ENCODE results near the gene MOK. TPM values are rescaled to one million over a fixed set of nuclear protein-coding genes. Genes with fewer than 3 reads are reported as not detected.
A peak's percentile ranks its signal among the peaks of the same experiment; 100 is the strongest.

The MOK gene
- total RNA-seq, 1 experiment from 2014 or later: 2.8 TPM

- no peak overlapping the region for H3K4ac ChIP-seq (ENCODE audit: low read depth, low read length)
- Mint-ChIP-seq H3K27me3 (ENCODE audit: low read depth) (no peaks in the 10 kb centered on the region), H3K9me3 (peaks cover 0 to 5% of the 10 kb centered on the region in 2 experiments; a peak in 1 of 5 replicates), H3K4me1 (no peaks in the 10 kb centered on the region; a peak in 1 of 4 replicates), H3K4me3 (no peak overlapping the region), H3K36me3 (ENCODE audit: insufficient read depth in 1 of 3, low read depth in 3 of 3) (no peaks in the 10 kb centered on the region), H3K27ac (no peak overlapping the region)
- H3K27me3 ChIP-seq (ENCODE audit: insufficient read depth, low read length): no peaks in the 10 kb centered on the region
- H2AK5ac ChIP-seq (ENCODE audit: insufficient read length, low read length): no peak overlapping the region
- no peak overlapping the region for H3K14ac ChIP-seq (ENCODE audit: insufficient read depth, low read length)
- no peaks in the 10 kb centered on the region for H3K9me3 ChIP-seq (ENCODE audit: control insufficient read depth, low read depth, low read length)
- no peaks in the 10 kb centered on the region for H3K23me2 ChIP-seq (ENCODE audit: insufficient read length, low read depth, low read length, poor library complexity, severe bottlenecking)
- H3K18ac ChIP-seq (ENCODE audit: insufficient read length, low read depth, low read length): no peak overlapping the region
- no peak overlapping the region for H2AFZ ChIP-seq (ENCODE audit: low read length)
- H2BK120ac ChIP-seq (ENCODE audit: low read depth, low read length, poor library complexity, severe bottlenecking): no peak overlapping the region
- H3K79me2 ChIP-seq (ENCODE audit: insufficient read depth, low read length): no peaks in the 10 kb centered on the region
- no peak overlapping the region for H3K27ac ChIP-seq (ENCODE audit: insufficient read length, low read depth, low read length)
- H4K91ac ChIP-seq (ENCODE audit: insufficient read length, low read depth, low read length): no peak overlapping the region
- no peak overlapping the region for H2BK5ac ChIP-seq (ENCODE audit: insufficient read length, low read length)
- H3K9ac ChIP-seq (ENCODE audit: extremely low read depth, insufficient read length, low read length): no peak overlapping the region
- TF ChIP-seq, protein P1, sequence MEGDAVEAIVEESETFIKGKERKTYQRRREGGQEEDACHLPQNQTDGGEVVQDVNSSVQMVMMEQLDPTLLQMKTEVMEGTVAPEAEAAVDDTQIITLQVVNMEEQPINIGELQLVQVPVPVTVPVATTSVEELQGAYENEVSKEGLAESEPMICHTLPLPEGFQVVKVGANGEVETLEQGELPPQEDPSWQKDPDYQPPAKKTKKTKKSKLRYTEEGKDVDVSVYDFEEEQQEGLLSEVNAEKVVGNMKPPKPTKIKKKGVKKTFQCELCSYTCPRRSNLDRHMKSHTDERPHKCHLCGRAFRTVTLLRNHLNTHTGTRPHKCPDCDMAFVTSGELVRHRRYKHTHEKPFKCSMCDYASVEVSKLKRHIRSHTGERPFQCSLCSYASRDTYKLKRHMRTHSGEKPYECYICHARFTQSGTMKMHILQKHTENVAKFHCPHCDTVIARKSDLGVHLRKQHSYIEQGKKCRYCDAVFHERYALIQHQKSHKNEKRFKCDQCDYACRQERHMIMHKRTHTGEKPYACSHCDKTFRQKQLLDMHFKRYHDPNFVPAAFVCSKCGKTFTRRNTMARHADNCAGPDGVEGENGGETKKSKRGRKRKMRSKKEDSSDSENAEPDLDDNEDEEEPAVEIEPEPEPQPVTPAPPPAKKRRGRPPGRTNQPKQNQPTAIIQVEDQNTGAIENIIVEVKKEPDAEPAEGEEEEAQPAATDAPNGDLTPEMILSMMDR (conservative IDR thresholded peaks at IDR 0.05): peak; percentile 50
- H2BK12ac ChIP-seq (ENCODE audit: insufficient read length, low read depth, low read length): no peak overlapping the region
- no peak for DNase-seq
- no peak overlapping the region for H4K5ac ChIP-seq (ENCODE audit: insufficient read length, low read depth, low read length)
- H4K20me1 ChIP-seq (ENCODE audit: control insufficient read depth, insufficient read depth, insufficient read length): no peaks in the 10 kb centered on the region
- no peaks in the 10 kb centered on the region for H3K79me1 ChIP-seq (ENCODE audit: insufficient read depth, low read depth, low read length, poor library complexity, severe bottlenecking)
- WGBS (ENCODE audit: extremely low coverage, insufficient read length, low lambda C conversion rate): no CpG with 5 or more reads among the region's 3 CpGs
- H3K4me2 ChIP-seq (ENCODE audit: insufficient read depth, insufficient read length, low read length): no peak overlapping the region
- no peak overlapping the region for H3T11ph ChIP-seq (ENCODE audit: low read length)
- no peak overlapping the region for H4K8ac ChIP-seq (replicated peaks; ENCODE audit: insufficient read length, low read depth, low read length)
- H3K23ac ChIP-seq (ENCODE audit: insufficient read length, low read depth, low read length): no peak overlapping the region
- H3K4me1 ChIP-seq (ENCODE audit: insufficient read depth, low read length): no peaks in the 10 kb centered on the region
- no peak overlapping the region for H2BK15ac ChIP-seq (ENCODE audit: low read depth, low read length)
- no peak overlapping the region for H2BK20ac ChIP-seq (ENCODE audit: low read depth, low read length, poor library complexity, severe bottlenecking)
- no peak overlapping the region for H3K56ac ChIP-seq (ENCODE audit: insufficient read length, low read depth, low read length)
Measured at GRCh38 chr14:102295270-102295669, 9.7 kb downstream of the MOK start.

Data from H9 (cell line).